Tibial nerve (tissue), 4 donors: ENCODE measurements around the gene GMIP. TPM values are rescaled to one million over a fixed set of nuclear protein-coding genes. Genes with fewer than 3 reads are reported as not detected.

Source experiments
- DNase-seq, 2 donors: peaks; one replicate each; pipeline ENCODE4 v3.0.0-alpha.2; 2019; ENCODE audit warnings: low spot score in 2 of 2
- H3K27ac ChIP-seq, 4 donors: fragments of 200-600 bp; sonication (generic) in 3 of 4; one replicate each; pipeline ENCODE4 v1.5.1; 2017 to 2019; ENCODE audit warnings: mild to moderate bottlenecking in 1 of 4
- H3K27me3 ChIP-seq, 2 donors: fragments of 200-600 bp; sonication (generic) in 1 of 2; one replicate each; pipeline versions ENCODE4 v1.5.1 to v1.6.0; 2017 to 2019
- H3K36me3 ChIP-seq, 3 donors: fragments of 200-600 bp; sonication (generic); one replicate each; pipeline ENCODE4 v1.5.1; 2018 to 2019
- H3K4me1 ChIP-seq, 4 donors: fragments of 200-600 bp; sonication (generic) in 3 of 4; one replicate each; pipeline ENCODE4 v1.5.1; 2017 to 2019
- H3K4me3 ChIP-seq, 4 donors: fragments of 200-600 bp; sonication (generic) in 3 of 4; one replicate each; pipeline ENCODE4 v1.5.1; 2017 to 2019; ENCODE audit warnings: mild to moderate bottlenecking in 1 of 4, moderate library complexity in 1 of 4
- H3K9me3 ChIP-seq, 4 donors: fragments of 200-600 bp; sonication (generic) in 3 of 4; one replicate each; pipeline ENCODE4 v1.5.1; 2017 to 2019
- CTCF ChIP-seq, 5 experiments: fragments of 200-600 bp in 3 of 5; fragments of 450-650 bp in 2 of 5; sonication (generic) in 3 of 5; IDR thresholded peaks; one replicate each; pipeline ENCODE4 v1.5.1; 2016 to 2019; ENCODE audit warnings: antibody characterized with exemption in 5 of 5, mild to moderate bottlenecking in 3 of 5, moderate library complexity in 2 of 5
- EP300 ChIP-seq, 2 donors: sonication (generic); formaldehyde crosslinking; IDR thresholded peaks; one replicate each; pipeline ENCODE4 v1.6.1; 2017; ENCODE audit warnings: antibody characterized with exemption in 2 of 2, mild to moderate bottlenecking in 1 of 2
- POLR2A ChIP-seq, 2 donors: fragments of 450-650 bp; IDR thresholded peaks; one replicate each; pipeline ENCODE4 v1.6.1; 2017; ENCODE audit warnings: antibody characterized with exemption in 2 of 2, mild to moderate bottlenecking in 2 of 2, moderate library complexity in 2 of 2
- WGBS, 2 donors: methylation state at CpG; one replicate each; pipeline ENCODE4 v1.1.5; 2018; 5-methylcytosine and 5-hydroxymethylcytosine counted together
- total RNA-seq, 4 donors: library from RNA; depleted of rRNA; stranded (reverse); fragments of >200 nt; gene quantifications; one replicate each; pipeline ENCODE4 v1.1.0, GENCODE V29; 2016

The GMIP gene
- total RNA-seq, 4 donors from 2014 or later, result 8.8 to 35.1 (median 15.6) TPM

DNA sequence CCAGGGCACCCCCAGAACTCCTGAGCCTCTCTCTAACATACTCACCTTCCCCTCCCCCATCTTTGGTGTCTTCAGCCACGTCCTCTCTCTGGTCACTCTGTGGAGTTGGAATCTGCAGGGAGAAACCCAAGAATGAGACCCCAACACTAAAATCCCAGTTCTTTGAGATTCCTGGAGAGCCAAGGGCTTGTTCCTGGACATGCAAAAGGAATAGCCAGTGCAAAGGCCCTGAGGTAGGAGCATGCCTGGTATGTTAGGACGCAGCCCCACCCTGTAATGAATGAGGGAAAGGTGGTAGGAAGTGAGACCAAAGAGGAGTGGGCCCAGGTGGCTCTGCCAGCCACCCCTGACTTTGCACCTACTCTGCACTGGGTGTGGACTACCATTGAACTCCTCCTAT is 13.0 kb downstream of the GMIP start:
- Histone ChIP-seq H3K36me3 (peaks cover 0 to 34% (median 0%) of the 10 kb centered on the region in 3 donors), H3K27ac (no peak overlapping the region), H3K9me3 (no peaks in the 10 kb centered on the region), H3K27me3 (peaks cover 0 to 12% of the 10 kb centered on the region in 2 donors), H3K4me1 (peaks cover 0 to 19% (median 9%) of the 10 kb centered on the region in 4 donors), H3K4me3 (no peak overlapping the region)
- DNase-seq, result no peak
- WGBS, 2 donors, result 95 to 97% methylated on average over 2 of the region's 2 CpGs
- TF ChIP-seq POLR2A (IDR thresholded peaks at IDR 0.05) (no peak), CTCF (IDR thresholded peaks at IDR 0.05) (no peak), EP300 (IDR thresholded peaks at IDR 0.05) (no peak)

DNA sequence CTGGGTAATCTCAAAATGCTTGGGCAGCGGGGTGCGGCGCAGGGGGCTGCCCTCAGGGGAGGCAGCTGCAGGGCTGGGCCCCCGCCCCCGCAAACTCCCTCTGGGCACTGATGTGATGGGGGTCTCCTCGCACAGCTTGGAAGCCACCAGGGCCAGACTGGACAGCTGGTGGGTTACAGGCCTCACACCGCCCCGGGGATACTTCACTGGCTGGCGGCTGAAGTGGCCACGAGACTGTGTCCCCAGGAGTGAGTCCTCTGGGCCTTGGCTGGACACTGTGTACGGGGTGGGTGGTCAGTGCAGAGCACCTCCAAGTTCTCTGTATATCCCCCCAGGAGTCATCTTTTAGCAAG is 13.4 kb downstream of the GMIP start:
- Histone ChIP-seq H3K36me3 (peaks cover 0 to 30% (median 0%) of the 10 kb centered on the region in 3 donors), H3K9me3 (no peaks in the 10 kb centered on the region), H3K4me3 (no peak overlapping the region), H3K4me1 (peaks cover 0 to 19% (median 9%) of the 10 kb centered on the region in 4 donors), H3K27ac (no peak overlapping the region), H3K27me3 (peaks cover 0 to 12% of the 10 kb centered on the region in 2 donors)
- no peak for TF ChIP-seq EP300 (IDR thresholded peaks at IDR 0.05)
- no peak for TF ChIP-seq CTCF (IDR thresholded peaks at IDR 0.05)
- no peak for TF ChIP-seq POLR2A (IDR thresholded peaks at IDR 0.05)
- no peak for DNase-seq
- 88 to 96% methylated on average over 3 to 11 of the region's 11 CpGs for WGBS, 2 donors

- H3K27me3 ChIP-seq, result peaks cover 0 to 12% of the 10 kb centered on the region in 2 donors
- TF ChIP-seq POLR2A (IDR thresholded peaks at IDR 0.05) (no peak), EP300 (IDR thresholded peaks at IDR 0.05) (no peak), CTCF (IDR thresholded peaks at IDR 0.05) (no peak)
- peaks cover 0 to 16% (median 0%) of the 10 kb centered on the region in 3 donors for H3K36me3 ChIP-seq
- no peak for DNase-seq
- peaks cover 0 to 19% (median 9%) of the 10 kb centered on the region in 4 donors for H3K4me1 ChIP-seq
- WGBS, 2 donors, result 7 to 16% methylated on average over 35 to 41 of the region's 51 CpGs
- H3K27ac ChIP-seq, result peak overlapping the region in 2 of 4 donors; percentile 49 to 67
- peak overlapping the region; percentile 21 to 60 (median 46) for H3K4me3 ChIP-seq
- no peaks in the 10 kb centered on the region for H3K9me3 ChIP-seq
Observed at GRCh38 chr19:19628501-19629134, 14.8 kb downstream of the GMIP start.

DNA sequence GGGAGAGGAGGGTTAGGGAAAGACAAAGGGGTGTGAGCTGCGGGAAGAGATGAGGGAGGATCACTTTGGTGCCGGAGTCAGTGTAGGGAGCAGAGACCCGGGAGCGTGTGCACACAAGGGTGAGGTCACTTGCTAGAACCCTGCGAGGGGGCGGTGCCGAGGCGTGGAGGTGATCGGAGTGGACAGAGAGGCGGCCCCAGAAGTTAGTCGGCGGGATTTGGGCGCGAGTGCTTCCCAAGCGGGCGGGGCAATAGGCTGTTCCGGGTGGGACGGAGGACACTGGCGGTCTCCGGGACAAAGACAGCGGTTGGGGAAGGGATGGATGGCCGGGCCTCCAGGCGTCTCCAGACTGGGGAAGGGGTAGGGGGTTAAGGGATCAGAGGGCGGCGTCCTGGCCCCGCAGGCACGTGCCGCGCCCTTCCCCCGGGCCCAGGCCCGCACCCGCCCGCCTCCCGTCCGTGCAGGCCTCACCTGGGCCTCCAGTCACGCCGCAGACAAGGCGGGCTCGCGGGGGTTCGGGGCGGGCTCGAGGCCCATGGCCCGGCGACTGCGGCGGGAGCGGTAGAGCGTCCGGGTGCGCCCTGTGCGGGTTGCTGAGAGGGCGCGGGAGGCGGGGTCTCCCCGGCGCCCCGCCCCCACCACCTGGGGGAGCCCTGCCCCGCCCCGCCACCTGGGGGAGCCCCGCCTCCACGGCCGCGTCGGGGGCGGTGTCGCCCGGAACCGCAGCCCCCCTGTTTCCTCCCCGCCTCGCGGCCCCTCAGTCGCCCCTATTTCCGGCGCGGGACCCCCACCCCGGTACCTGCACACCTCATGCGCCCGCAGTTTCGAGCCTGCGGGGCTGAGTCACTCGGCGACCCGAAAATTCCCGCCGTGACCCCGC is 15.6 kb downstream of the GMIP start, which contains the start of gene LPAR2:
Gene LPAR2, minus strand, starts transcription at position 600 of the 880 bp plus-strand sequence. CDS start 945 bp downstream, outside the sequence.
- 13% methylated on average over 29 to 36 of the region's 87 CpGs for WGBS, 2 donors
- Histone ChIP-seq H3K27ac (peak within 1 kb of the TSS in 2 of 4 donors; percentile 49 to 67), H3K9me3 (no peaks in the 10 kb centered on the region), H3K4me1 (peaks cover 0 to 19% (median 9%) of the 10 kb centered on the region in 4 donors), H3K4me3 (peak within 1 kb of the TSS; percentile 21 to 60 (median 46)), H3K27me3 (peaks cover 0 to 12% of the 10 kb centered on the region in 2 donors), H3K36me3 (peaks cover 0 to 9% (median 0%) of the 10 kb centered on the region in 3 donors)
- TF ChIP-seq EP300 (IDR thresholded peaks at IDR 0.05) (no peak), CTCF (IDR thresholded peaks at IDR 0.05) (peak in 1 of 5 experiments; percentile 10), POLR2A (IDR thresholded peaks at IDR 0.05) (no peak)
- no peak for DNase-seq
